A549 (cell line): ENCODE results near the gene RAMACL.

Experiments used
- CEBPB ChIP-seq, 2 experiments: fragments of >200 bp in 1 of 2; sonication (Bioruptor Twin) in 1 of 2; formaldehyde crosslinking in 1 of 2; IDR thresholded peaks; 2 replicates each; pipeline ENCODE4 v1.6.1; 2012 to 2016
- CTCF ChIP-seq: fragments of >200 bp; sonication (Bioruptor Twin); formaldehyde crosslinking; IDR thresholded peaks from 3 replicates; pipeline ENCODE4 v1.5.1; 2016
- E2F6 ChIP-seq: IDR thresholded peaks from 2 replicates; pipeline ENCODE4 v1.6.1; 2012; ENCODE audit warnings: low read depth, borderline replicate concordance
- EHMT2 ChIP-seq: fragments of 200-600 bp; sonication (generic); IDR thresholded peaks from 2 replicates; pipeline ENCODE4 v1.6.1; 2016; ENCODE audit warnings: antibody characterized with exemption, low read depth, mild to moderate bottlenecking, moderate library complexity
- ESRRA ChIP-seq: fragments of 150-350 bp; IDR thresholded peaks from 2 replicates; pipeline ENCODE4 v1.6.1; 2014; ENCODE audit warnings: mild to moderate bottlenecking, low read length, borderline replicate concordance
- KDM5A ChIP-seq: fragments of 200-600 bp; sonication (generic); IDR thresholded peaks from 2 replicates; pipeline ENCODE4 v1.6.1; 2016; ENCODE audit warnings: antibody characterized with exemption, mild to moderate bottlenecking
- MYC ChIP-seq: IDR thresholded peaks from 2 replicates; pipeline ENCODE4 v1.6.1; 2012; ENCODE audit warnings: mild to moderate bottlenecking, inconsistent platforms, low read length, improper control_type of control experiment, borderline replicate concordance
- POLR2A ChIP-seq: IDR thresholded peaks from 2 replicates; pipeline ENCODE4 v1.6.1; 2012; ENCODE audit warnings: mild to moderate bottlenecking, low read length
- RCOR1 ChIP-seq: fragments of 150-350 bp; IDR thresholded peaks from 2 replicates; pipeline ENCODE4 v1.6.1; 2014; ENCODE audit warnings: antibody characterized with exemption, low read length, low read depth
- REST ChIP-seq: fragments of 200-600 bp; sonication (generic); IDR thresholded peaks from 2 replicates; pipeline ENCODE4 v1.6.1; 2016; ENCODE audit warnings: antibody characterized with exemption, mild to moderate bottlenecking, moderate library complexity
- RFX5 ChIP-seq: fragments of 450-650 bp; IDR thresholded peaks from 2 replicates; pipeline ENCODE4 v1.7.1; 2014; ENCODE audit warnings: antibody characterized with exemption, mild to moderate bottlenecking, moderate library complexity

GRCh38 chr6:166604911-166605310, 18.4 kb upstream of the RAMACL start:
- TF ChIP-seq E2F6 (no peak), POLR2A (no peak), REST (no peak), CEBPB (IDR thresholded peaks at IDR 0.05) (no peak), CTCF (no peak), RFX5 (no peak), ESRRA (no peak), RCOR1 (no peak), EHMT2 (no peak), KDM5A (no peak), MYC (no peak)
